Prostate gland (tissue), 2 donors: ENCODE data around the gene DGKI. TPM values are rescaled to one million over a fixed set of nuclear protein-coding genes. Genes with fewer than 3 reads are reported as not detected.

ENCODE experiments used
- DNase-seq: peaks from one replicate; pipeline ENCODE4 v3.0.0-alpha.2; 2019; ENCODE audit warnings: low spot score
- H3K27ac ChIP-seq, 2 donors: fragments of 200-600 bp; sonication (generic); 2 replicates each; pipeline ENCODE4 v1.5.1; 2017 to 2019
- H3K27me3 ChIP-seq: fragments of 200-600 bp; sonication (generic); replicated peaks from 2 replicates; pipeline ENCODE4 v1.5.1; 2019; ENCODE audit not compliant: insufficient read depth
- H3K36me3 ChIP-seq, 2 donors: fragments of 200-600 bp; sonication (generic); 1 replicate in 1 of 2; 2 replicates in 1 of 2; pipeline versions ENCODE4 v1.5.1 to v1.8.1; 2017 to 2019
- H3K4me1 ChIP-seq: fragments of 200-600 bp; sonication (generic); replicated peaks from 2 replicates; pipeline ENCODE4 v1.5.1; 2019
- H3K4me3 ChIP-seq, 2 donors: fragments of 200-600 bp; sonication (generic); 2 replicates each; pipeline ENCODE4 v1.5.1; 2017 to 2019
- H3K9me3 ChIP-seq: fragments of 200-600 bp; sonication (generic); 2 replicates; pipeline ENCODE4 v1.5.1; 2017
- POLR2A ChIP-seq: fragments of 450-650 bp; IDR thresholded peaks from one replicate; pipeline ENCODE4 v1.6.1; 2016; ENCODE audit warnings: antibody characterized with exemption, mild to moderate bottlenecking
- POLR2AphosphoS5 ChIP-seq: sonication (generic); formaldehyde crosslinking; IDR thresholded peaks from one replicate; pipeline ENCODE4 v1.6.1; 2017; ENCODE audit warnings: antibody characterized with exemption
- WGBS: methylation state at CpG from one replicate; pipeline ENCODE4 v1.1.5; 2018; 5-methylcytosine and 5-hydroxymethylcytosine counted together
- intact Hi-C: fragments of 100-400 bp; cut with DNase I; formaldehyde crosslinking; loops from one replicate; pipeline ENCODE4 v1.14.2; 2022
- total RNA-seq, 2 donors: library from RNA; depleted of rRNA; stranded (reverse); fragments of >200 nt; gene quantifications; one replicate each; pipeline ENCODE4 v1.1.0, GENCODE V29; 2016
- TF ChIP-seq, protein P1 (sequence below), 4 experiments: fragments of 200-600 bp in 2 of 4; fragments of 450-650 bp in 2 of 4; sonication (generic) in 2 of 4; IDR thresholded peaks; 1 replicate in 3 of 4; 2 replicates in 1 of 4; pipeline ENCODE4 v1.5.1; 2016 to 2019; ENCODE audit warnings: antibody characterized with exemption in 4 of 4, mild to moderate bottlenecking in 2 of 4, moderate library complexity in 2 of 4

The DGKI gene
- total RNA-seq, 2 donors from 2014 or later = 0.32 to 1.5 TPM

DNA sequence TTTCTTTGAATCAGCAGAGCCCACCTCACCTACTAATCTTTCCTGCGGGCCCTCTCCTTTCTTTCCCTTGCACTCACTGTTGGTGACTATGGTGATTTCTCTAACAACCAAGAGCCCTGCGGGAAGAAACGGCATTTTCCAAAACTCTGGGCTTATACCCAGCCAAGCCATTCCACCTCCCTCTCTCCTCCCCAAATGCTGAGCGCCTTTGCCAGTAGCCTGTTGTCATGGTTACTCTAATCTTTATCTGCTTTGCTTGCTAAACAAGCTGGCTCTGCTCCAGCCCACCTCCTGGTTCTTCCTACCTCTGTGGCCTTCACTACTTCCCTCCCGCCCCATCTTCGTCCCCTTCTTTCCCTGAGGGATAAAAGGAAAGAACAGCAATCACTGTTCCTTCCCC lies 86.7 kb downstream of the DGKI start:
- WGBS = 30% methylated on average over 6 of the region's 6 CpGs
- no peaks in the 10 kb centered on the region for H3K4me1 ChIP-seq
- no peak overlapping the region for H3K4me3 ChIP-seq
- no peaks in the 10 kb centered on the region for H3K27me3 ChIP-seq
- DNase-seq = no peak
- no peaks in the 10 kb centered on the region for H3K36me3 ChIP-seq
- H3K27ac ChIP-seq = no peak overlapping the region
- TF ChIP-seq, protein P1, sequence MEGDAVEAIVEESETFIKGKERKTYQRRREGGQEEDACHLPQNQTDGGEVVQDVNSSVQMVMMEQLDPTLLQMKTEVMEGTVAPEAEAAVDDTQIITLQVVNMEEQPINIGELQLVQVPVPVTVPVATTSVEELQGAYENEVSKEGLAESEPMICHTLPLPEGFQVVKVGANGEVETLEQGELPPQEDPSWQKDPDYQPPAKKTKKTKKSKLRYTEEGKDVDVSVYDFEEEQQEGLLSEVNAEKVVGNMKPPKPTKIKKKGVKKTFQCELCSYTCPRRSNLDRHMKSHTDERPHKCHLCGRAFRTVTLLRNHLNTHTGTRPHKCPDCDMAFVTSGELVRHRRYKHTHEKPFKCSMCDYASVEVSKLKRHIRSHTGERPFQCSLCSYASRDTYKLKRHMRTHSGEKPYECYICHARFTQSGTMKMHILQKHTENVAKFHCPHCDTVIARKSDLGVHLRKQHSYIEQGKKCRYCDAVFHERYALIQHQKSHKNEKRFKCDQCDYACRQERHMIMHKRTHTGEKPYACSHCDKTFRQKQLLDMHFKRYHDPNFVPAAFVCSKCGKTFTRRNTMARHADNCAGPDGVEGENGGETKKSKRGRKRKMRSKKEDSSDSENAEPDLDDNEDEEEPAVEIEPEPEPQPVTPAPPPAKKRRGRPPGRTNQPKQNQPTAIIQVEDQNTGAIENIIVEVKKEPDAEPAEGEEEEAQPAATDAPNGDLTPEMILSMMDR (IDR thresholded peaks at IDR 0.05) = no peak
- TF ChIP-seq POLR2A = no peak
- no peaks in the 10 kb centered on the region for H3K9me3 ChIP-seq
- intact Hi-C loops = no loop called here

- Histone ChIP-seq H3K9me3 (no peaks in the 10 kb centered on the region), H3K36me3 (no peaks in the 10 kb centered on the region), H3K27ac (no peak overlapping the region), H3K27me3 (no peaks in the 10 kb centered on the region), H3K4me1 (no peaks in the 10 kb centered on the region), H3K4me3 (no peak overlapping the region)
- TF ChIP-seq POLR2A = no peak
- TF ChIP-seq, protein P1 (IDR thresholded peaks at IDR 0.05) = no peak
- no peak for TF ChIP-seq POLR2AphosphoS5
- no peak for DNase-seq
- intact Hi-C loops = no loop called here
- WGBS = 75% methylated on average over 10 of the region's 10 CpGs
These were observed 89.4 kb downstream of the DGKI start for GRCh38 chr7:137757146-137757925.

DNA sequence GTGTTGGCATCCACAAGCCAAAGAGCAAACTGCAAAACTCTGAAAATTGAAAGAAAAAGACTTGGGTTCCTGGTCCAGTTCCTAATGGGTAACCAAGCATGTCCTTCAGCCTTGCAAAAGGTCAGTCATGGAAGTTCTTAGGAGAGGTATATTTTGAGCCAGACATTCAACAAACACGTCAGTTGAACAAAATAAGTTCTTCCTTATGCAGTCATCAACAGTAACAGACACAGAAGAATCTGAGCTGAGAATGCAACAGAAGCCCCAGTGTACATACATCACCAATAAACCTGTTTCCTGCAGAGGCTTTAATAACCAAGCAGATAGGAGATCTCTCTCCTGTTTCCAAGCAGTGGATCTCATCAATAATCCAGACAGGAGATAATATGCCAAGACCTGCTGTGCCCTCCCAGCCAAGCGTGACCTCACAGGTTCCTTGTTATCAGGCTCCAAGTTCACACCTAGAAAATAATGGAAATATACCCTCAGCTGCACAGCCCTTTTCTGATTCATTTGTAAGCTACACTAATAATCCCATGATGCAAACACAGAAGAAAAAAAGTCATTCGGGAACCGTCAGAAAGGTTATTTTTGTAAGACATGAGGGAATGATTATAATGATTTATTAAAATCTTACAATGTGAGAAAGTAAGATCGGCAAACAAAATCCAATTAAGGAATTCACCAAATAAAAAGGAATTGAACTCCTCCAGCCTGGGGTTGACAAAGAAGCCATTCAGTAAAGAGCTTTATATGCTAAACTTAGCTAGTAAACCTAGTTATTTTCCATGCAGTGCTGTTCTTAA lies 90.7 kb downstream of the DGKI start:
- Histone ChIP-seq H3K36me3 (no peaks in the 10 kb centered on the region), H3K27ac (no peak overlapping the region), H3K9me3 (no peaks in the 10 kb centered on the region), H3K4me1 (no peaks in the 10 kb centered on the region), H3K4me3 (no peak overlapping the region), H3K27me3 (no peaks in the 10 kb centered on the region)
- DNase-seq = no peak
- TF ChIP-seq, protein P1 (IDR thresholded peaks at IDR 0.05) = no peak
- no peak for TF ChIP-seq POLR2A
- no peak for TF ChIP-seq POLR2AphosphoS5
- intact Hi-C loops = no loop called here
- WGBS = 17% methylated on average over 5 of the region's 5 CpGs

- no peak overlapping the region for H3K4me3 ChIP-seq
- H3K27ac ChIP-seq = no peak overlapping the region
- no peaks in the 10 kb centered on the region for H3K4me1 ChIP-seq
- H3K36me3 ChIP-seq = no peaks in the 10 kb centered on the region
- H3K9me3 ChIP-seq = no peaks in the 10 kb centered on the region
- 20% methylated on average over 4 of the region's 4 CpGs for WGBS
- DNase-seq = no peak
- intact Hi-C loops = no loop called here
- TF ChIP-seq POLR2A = no peak
- no peak for TF ChIP-seq POLR2AphosphoS5
- TF ChIP-seq, protein P1 (IDR thresholded peaks at IDR 0.05) = no peak
- H3K27me3 ChIP-seq = no peaks in the 10 kb centered on the region
These were observed 91.3 kb downstream of the DGKI start for GRCh38 chr7:137755427-137755826.
